Naive thymus-derived CD8-positive, alpha-beta T cell (primary cell): Measurements from ENCODE around the gene TTC7B. TPM values are rescaled to one million over a fixed set of nuclear protein-coding genes. Genes with fewer than 3 reads are reported as not detected.
A peak's percentile ranks its signal among the peaks of the same experiment; 100 is the strongest.

Experiments used
- ATAC-seq, 2 donors: fragments of 150-1000 bp; cut with Tn5 transposase in 1 of 2; sonication (Bioruptor Pico), chemical (Tn5 transposase) in 1 of 2; 1 replicate in 1 of 2; 2 replicates in 1 of 2; pipeline ENCODE4 v1.10.0; 2021; ENCODE audit warnings: mild to moderate bottlenecking in 2 of 2, moderate library complexity in 2 of 2
- POLR2A ChIA-PET: fragments of 350-600 bp; sonication (Branson Sonifier 250); formaldehyde crosslinking; loops from one replicate; lab custom pipeline; 2021; ENCODE audit warnings: antibody characterized with exemption; lab: Charles Lee
- DNase-seq, 10 donors: peaks; one replicate each; pipeline versions ENCODE4 v3.0.0 to v3.0.0-alpha.2; 2020 to 2022
- H3K27ac Mint-ChIP-seq, 10 donors: one replicate each; pipeline ENCODE4 v1.8.0; 2020 to 2022; ENCODE audit warnings: mild to moderate bottlenecking in 10 of 10, mixed read lengths in 10 of 10, moderate library complexity in 4 of 10, inconsistent platforms in 1 of 10
- H3K27me3 Mint-ChIP-seq, 5 donors: one replicate each; pipeline ENCODE4 v1.8.0; 2021 to 2022; ENCODE audit warnings: mixed read lengths in 5 of 5
- H3K36me3 Mint-ChIP-seq, 3 donors: one replicate each; pipeline ENCODE4 v1.8.0; 2020 to 2022; ENCODE audit warnings: mixed read lengths in 3 of 3, mild to moderate bottlenecking in 2 of 3, inconsistent platforms in 1 of 3
- H3K4me1 Mint-ChIP-seq, 4 donors: one replicate each; pipeline ENCODE4 v1.8.0; 2021 to 2022; ENCODE audit warnings: mixed read lengths in 4 of 4
- H3K4me3 Mint-ChIP-seq, 10 donors: one replicate each; pipeline ENCODE4 v1.8.0; 2020 to 2022; ENCODE audit warnings: mild to moderate bottlenecking in 10 of 10, mixed read lengths in 10 of 10, moderate library complexity in 6 of 10, inconsistent platforms in 1 of 10
- H3K9me3 Mint-ChIP-seq, 9 donors: one replicate each; pipeline ENCODE4 v1.8.0; 2020 to 2022; ENCODE audit warnings: mixed read lengths in 9 of 9, mild to moderate bottlenecking in 3 of 9, inconsistent platforms in 1 of 9, moderate library complexity in 1 of 9
- polyA plus RNA-seq, 3 donors: library from polyadenylated mRNA; unstranded; fragments of 300-500 nt; fragmentation: Illumina TruSeq; gene quantifications; one replicate each; pipeline ENCODE4 v1.2.3, GENCODE V29; 2021
- total RNA-seq, 8 experiments: library from RNA in 2 of 8; stranded (reverse) in 2 of 8; gene quantifications; one replicate each; pipeline ENCODE4 v1.2.3 and lab custom pipeline; 2021 to 2026

Gene TTC7B
- total and polyA plus RNA-seq, 5 experiments from 2014 or later: 0.01 to 0.81 (median 0.41) TPM

GRCh38 chr14:90576981-90577660 is 239.1 kb downstream of the TTC7B start:
- no peak overlapping the region for H3K27ac Mint-ChIP-seq
- H3K27me3 Mint-ChIP-seq: no peaks in the 10 kb centered on the region
- ATAC-seq (no peak), DNase-seq (no peak)
- POLR2A ChIA-PET: no interaction called here
- no peaks in the 10 kb centered on the region for H3K9me3 Mint-ChIP-seq
- no peaks in the 10 kb centered on the region for H3K36me3 Mint-ChIP-seq
- H3K4me3 Mint-ChIP-seq: no peak overlapping the region
- H3K4me1 Mint-ChIP-seq: no peaks in the 10 kb centered on the region

- no peak for ATAC-seq
- no peaks in the 10 kb centered on the region for H3K9me3 Mint-ChIP-seq
- no peaks in the 10 kb centered on the region for H3K27me3 Mint-ChIP-seq
- H3K36me3 Mint-ChIP-seq: no peaks in the 10 kb centered on the region
- POLR2A ChIA-PET: no interaction called here
- no peak overlapping the region for H3K27ac Mint-ChIP-seq
- H3K4me3 Mint-ChIP-seq: no peak overlapping the region
- no peak for DNase-seq
- H3K4me1 Mint-ChIP-seq: no peaks in the 10 kb centered on the region
These were observed 239.6 kb downstream of the TTC7B start for GRCh38 chr14:90576581-90576980.

- H3K4me3 Mint-ChIP-seq: no peak overlapping the region
- DNase-seq (no peak), ATAC-seq (no peak)
- H3K27ac Mint-ChIP-seq: no peak overlapping the region
- H3K4me1 Mint-ChIP-seq: no peaks in the 10 kb centered on the region
- no peaks in the 10 kb centered on the region for H3K9me3 Mint-ChIP-seq
- no peaks in the 10 kb centered on the region for H3K36me3 Mint-ChIP-seq
- no peaks in the 10 kb centered on the region for H3K27me3 Mint-ChIP-seq
- POLR2A ChIA-PET: no interaction called here
These were observed 240.4 kb downstream of the TTC7B start for GRCh38 chr14:90575781-90576180.

GRCh38 chr14:90575336-90575735 is 240.9 kb downstream of the TTC7B start:
- no peak for ATAC-seq
- Mint-ChIP-seq H3K4me1 (no peaks in the 10 kb centered on the region), H3K27ac (no peak overlapping the region), H3K27me3 (no peaks in the 10 kb centered on the region), H3K36me3 (no peaks in the 10 kb centered on the region), H3K9me3 (no peaks in the 10 kb centered on the region), H3K4me3 (no peak overlapping the region)
- DNase-seq: no peak
- POLR2A ChIA-PET: no interaction called here

GRCh38 chr14:90574188-90575131 is 241.8 kb downstream of the TTC7B start:
- Mint-ChIP-seq H3K4me3 (no peak overlapping the region), H3K27ac (no peak overlapping the region), H3K9me3 (no peaks in the 10 kb centered on the region), H3K27me3 (no peaks in the 10 kb centered on the region), H3K4me1 (no peaks in the 10 kb centered on the region), H3K36me3 (no peaks in the 10 kb centered on the region)
- no peak for DNase-seq
- ATAC-seq: no peak
- POLR2A ChIA-PET: no interaction called here

GRCh38 chr14:90573385-90574105 is 242.7 kb downstream of the TTC7B start:
- Mint-ChIP-seq H3K27ac (no peak overlapping the region), H3K27me3 (no peaks in the 10 kb centered on the region)

GRCh38 chr14:90572441-90573150 is 243.6 kb downstream of the TTC7B start:
- no peaks in the 10 kb centered on the region for H3K4me1 Mint-ChIP-seq
- H3K4me3 Mint-ChIP-seq: no peak overlapping the region
- POLR2A ChIA-PET: no interaction called here
- H3K27ac Mint-ChIP-seq: no peak overlapping the region
- no peaks in the 10 kb centered on the region for H3K36me3 Mint-ChIP-seq
- DNase-seq: no peak
- H3K9me3 Mint-ChIP-seq: no peaks in the 10 kb centered on the region
- H3K27me3 Mint-ChIP-seq: no peaks in the 10 kb centered on the region
- ATAC-seq: no peak

More at GRCh38 chr14:90573385-90574105, 242.7 kb downstream of the TTC7B start:
- Mint-ChIP-seq H3K4me3 (no peak overlapping the region), H3K9me3 (no peaks in the 10 kb centered on the region), H3K36me3 (no peaks in the 10 kb centered on the region), H3K4me1 (no peaks in the 10 kb centered on the region)
- DNase-seq (no peak), ATAC-seq (no peak)
- POLR2A ChIA-PET: no interaction called here

GRCh38 chr14:90571149-90571947 is 244.9 kb downstream of the TTC7B start:
- H3K9me3 Mint-ChIP-seq: no peaks in the 10 kb centered on the region
- no peaks in the 10 kb centered on the region for H3K27me3 Mint-ChIP-seq
- POLR2A ChIA-PET: no interaction called here
- ATAC-seq: no peak
- no peak overlapping the region for H3K4me3 Mint-ChIP-seq
- no peak overlapping the region for H3K27ac Mint-ChIP-seq
- H3K36me3 Mint-ChIP-seq: no peaks in the 10 kb centered on the region
- no peak for DNase-seq
- H3K4me1 Mint-ChIP-seq: no peaks in the 10 kb centered on the region

- POLR2A ChIA-PET: no interaction called here
- Mint-ChIP-seq H3K27me3 (no peaks in the 10 kb centered on the region), H3K36me3 (no peaks in the 10 kb centered on the region), H3K27ac (no peak overlapping the region), H3K4me3 (no peak overlapping the region), H3K4me1 (no peaks in the 10 kb centered on the region), H3K9me3 (no peaks in the 10 kb centered on the region)
- ATAC-seq (no peak), DNase-seq (no peak)
These were observed 245.8 kb downstream of the TTC7B start for GRCh38 chr14:90570461-90570860.

- Mint-ChIP-seq H3K27ac (peak overlapping the region in 2 of 10 donors; percentile 1 to 11), H3K36me3 (no peaks in the 10 kb centered on the region), H3K4me3 (no peak overlapping the region), H3K4me1 (no peaks in the 10 kb centered on the region), H3K27me3 (no peaks in the 10 kb centered on the region), H3K9me3 (no peaks in the 10 kb centered on the region)
- DNase-seq (no peak), ATAC-seq (no peak)
- POLR2A ChIA-PET: no interaction called here
These were observed 246.4 kb downstream of the TTC7B start for GRCh38 chr14:90569606-90570387.

- Mint-ChIP-seq H3K4me1 (no peaks in the 10 kb centered on the region), H3K36me3 (no peaks in the 10 kb centered on the region), H3K9me3 (no peaks in the 10 kb centered on the region), H3K4me3 (no peak overlapping the region), H3K27me3 (no peaks in the 10 kb centered on the region), H3K27ac (peak overlapping the region in 1 of 10 donors; percentile 1)
- no peak for DNase-seq
- no peak for ATAC-seq
- POLR2A ChIA-PET: no interaction called here
These were observed 247.0 kb downstream of the TTC7B start for GRCh38 chr14:90569201-90569600.
